ENCODE results near the gene GALNT2. TPM values are rescaled to one million over a fixed set of nuclear protein-coding genes. Genes with fewer than 3 reads are reported as not detected.
A peak's percentile ranks its signal among the peaks of the same experiment; 100 is the strongest.

Gene GALNT2
- total and polyA plus RNA-seq, 2 of the 4 experiments (the other 2 are of a cell fraction): 50.4 to 189 TPM

DNA sequence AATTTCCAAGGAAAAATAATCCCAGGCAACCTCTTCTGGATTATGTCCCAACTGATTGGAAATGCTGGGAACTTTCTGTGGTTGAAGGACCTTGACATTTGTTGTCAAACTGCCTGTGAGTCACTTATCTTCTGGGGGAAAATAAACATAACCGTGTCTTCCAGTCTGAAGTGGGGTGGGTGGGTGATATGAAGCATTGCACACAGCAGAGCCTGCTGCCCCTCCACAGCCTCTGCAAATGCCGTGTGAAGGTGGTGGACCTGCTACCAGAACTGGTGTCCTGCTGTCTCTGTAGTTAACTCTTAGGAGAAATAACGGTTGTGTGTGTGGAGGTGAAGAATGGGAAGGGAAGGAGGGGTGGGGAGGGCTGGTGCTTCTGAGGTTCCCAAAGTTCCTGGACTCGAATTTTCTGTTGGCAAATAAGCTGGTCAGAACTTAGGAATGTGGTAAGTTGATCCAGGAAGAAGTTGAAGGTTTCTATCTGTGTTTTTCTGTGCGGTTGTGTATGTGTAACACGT is 23.2 kb downstream of the GALNT2 start:
- peaks cover 47 to 77% of the 10 kb centered on the region in 2 experiments for H3K79me1 ChIP-seq (ENCODE audit: low read depth in 1 of 2, low read length in 2 of 2)
- peak overlapping the region; percentile 74 for H2AFZ ChIP-seq (replicated peaks; ENCODE audit: low read length, poor library complexity)
- H3K14ac ChIP-seq (replicated peaks; ENCODE audit: low read depth, low read length): no peak overlapping the region
- CTCF ChIA-PET: interaction anchor here (1.1 kb wide), 1 partner anchor 8 kb away, joined by 3 read pairs; no protein-coding TSS in a partner anchor
- in situ Hi-C loops (cut with MboI; ENCODE audit: low sequenced_read_pairs) (loop anchor here (25.0 kb wide), 1 partner anchor 772 kb away; the partner anchor contains the start of gene C1orf198), dilution Hi-C loops (cut with HindIII; ENCODE audit: low sequenced_read_pairs, unreplicated experiment) (no loop called here), intact Hi-C loops (cut with micrococcal nuclease) (loop anchor here (2.0 kb wide), 1 partner anchor 15 kb away; no protein-coding TSS in a partner anchor)
- peaks cover 6% of the 10 kb centered on the region for H3K36me3 ChIP-seq (ENCODE audit: control insufficient read depth, insufficient read depth, low read length)
- no peak overlapping the region for H2AK9ac ChIP-seq (replicated peaks; ENCODE audit: low read depth, low read length, poor library complexity)
- H4K8ac ChIP-seq (ENCODE audit: low read depth in 2 of 2, low read length in 2 of 2): peak overlapping the region in 1 of 2 experiments; percentile 58; a peak in 1 of 4 replicates
- H4K20me1 ChIP-seq (ENCODE audit: insufficient read depth, low read length): peaks cover 3% of the 10 kb centered on the region; the same call in 1 of the 2 replicates
- no peaks in the 10 kb centered on the region for H3K9me3 ChIP-seq (ENCODE audit: control insufficient read depth, insufficient read depth, low read length)
- no peaks in the 10 kb centered on the region for H3K27me3 ChIP-seq (ENCODE audit: control insufficient read depth, insufficient read depth, low read length)
- H3K4me1 ChIP-seq (ENCODE audit: control insufficient read depth, insufficient read depth, low read length): peaks cover 30% of the 10 kb centered on the region
- peak overlapping the region; percentile 33; the same call in 1 of the 2 replicates for H3K9ac ChIP-seq (ENCODE audit: low read depth, low read length)
- H3K4me2 ChIP-seq (ENCODE audit: low read depth, low read length): peak overlapping the region; percentile 94
- H3K23ac ChIP-seq (ENCODE audit: low read depth, low read length): no peak overlapping the region
- peak overlapping the region; percentile 88 for H3K18ac ChIP-seq (ENCODE audit: low read depth, low read length)
- H3K9me1 ChIP-seq (ENCODE audit: insufficient read depth, low read length): peaks cover 25% of the 10 kb centered on the region
- peak overlapping the region; percentile 73 for H3K4ac ChIP-seq (ENCODE audit: low read depth, low read length)
- H2AK5ac ChIP-seq (ENCODE audit: low read depth, low read length): peak overlapping the region; percentile 72; the same call in 1 of the 2 replicates
- peak overlapping the region; percentile 98 for H2BK5ac ChIP-seq (ENCODE audit: low read depth, low read length, poor library complexity, severe bottlenecking)
- H2BK15ac ChIP-seq (ENCODE audit: low read depth, low read length): peak overlapping the region; percentile 10; the same call in 2 of the 3 replicates
- H2BK120ac ChIP-seq (ENCODE audit: low read depth, low read length): peak overlapping the region; percentile 74
- POLR2A ChIA-PET (ENCODE audit: unreplicated experiment): no interaction called here
- WGBS, 2 experiments (ENCODE audit: extremely low coverage in 2 of 2, insufficient read length in 1 of 2): 0% methylated on average over 3 of the region's 6 CpGs; no CpG with 5 or more reads in 1 of the 2 experiments
- 0 out of 2 replicates have a peak overlapping the region, but pooled peaks have one; percentile 27 for H3K56ac ChIP-seq (ENCODE audit: extremely low read depth, insufficient read depth, low read length)
- peak overlapping the region; percentile 79 for H4K5ac ChIP-seq (ENCODE audit: low read depth, low read length)
- BruUV-seq (replicated peaks): no TSS peak
- peak overlapping the region; percentile 93 for H4K91ac ChIP-seq (ENCODE audit: insufficient read depth, low read depth, low read length)
- ATAC-seq (ENCODE audit: low read depth) (peak; percentile 75), DNase-seq (peak; percentile 87)
- peak overlapping the region; percentile 68; the same call in 1 of the 2 replicates for H2BK20ac ChIP-seq (ENCODE audit: low read depth, low read length)
- peak overlapping the region; percentile 90 for H3K27ac ChIP-seq (ENCODE audit: insufficient read depth, low read length)
- no peak overlapping the region for H3K4me3 ChIP-seq (ENCODE audit: insufficient read depth, low read depth, low read length)
- peak; percentile 62 for TF ChIP-seq CEBPB (IDR thresholded peaks at IDR 0.05; ENCODE audit: low read depth, low read length)
- no peak for TF ChIP-seq CHD1 (IDR thresholded peaks at IDR 0.05; ENCODE audit: low read depth, low read length)
- TF ChIP-seq, protein P1, sequence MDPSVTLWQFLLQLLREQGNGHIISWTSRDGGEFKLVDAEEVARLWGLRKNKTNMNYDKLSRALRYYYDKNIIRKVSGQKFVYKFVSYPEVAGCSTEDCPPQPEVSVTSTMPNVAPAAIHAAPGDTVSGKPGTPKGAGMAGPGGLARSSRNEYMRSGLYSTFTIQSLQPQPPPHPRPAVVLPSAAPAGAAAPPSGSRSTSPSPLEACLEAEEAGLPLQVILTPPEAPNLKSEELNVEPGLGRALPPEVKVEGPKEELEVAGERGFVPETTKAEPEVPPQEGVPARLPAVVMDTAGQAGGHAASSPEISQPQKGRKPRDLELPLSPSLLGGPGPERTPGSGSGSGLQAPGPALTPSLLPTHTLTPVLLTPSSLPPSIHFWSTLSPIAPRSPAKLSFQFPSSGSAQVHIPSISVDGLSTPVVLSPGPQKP (IDR thresholded peaks at IDR 0.05; ENCODE audit: borderline replicate concordance, low read depth, low read length): no peak
- peak; percentile 46 for TF ChIP-seq FOS (IDR thresholded peaks at IDR 0.05; ENCODE audit: low read depth, low read length)
- TF ChIP-seq MAZ (IDR thresholded peaks at IDR 0.05; ENCODE audit: borderline replicate concordance, low read depth, low read length): peak; percentile 45; the same call in 1 of the 2 replicates
- TF ChIP-seq NFE2L2 (IDR thresholded peaks at IDR 0.05; ENCODE audit: low read depth, low read length): no peak
- no peak; the same call in 1 of the 2 replicates for TF ChIP-seq POLR2A (IDR thresholded peaks at IDR 0.05; ENCODE audit: low read depth, low read length)
- TF ChIP-seq MAFK (IDR thresholded peaks at IDR 0.05; ENCODE audit: low read depth, low read length): no peak
- TF ChIP-seq BHLHE40 (IDR thresholded peaks at IDR 0.05; ENCODE audit: low read depth, low read length): peak; percentile 10; the same call in 1 of the 2 replicates
- TF ChIP-seq RAD21 (IDR thresholded peaks at IDR 0.05; ENCODE audit: low read length): no peak
- TF ChIP-seq, protein P2, sequence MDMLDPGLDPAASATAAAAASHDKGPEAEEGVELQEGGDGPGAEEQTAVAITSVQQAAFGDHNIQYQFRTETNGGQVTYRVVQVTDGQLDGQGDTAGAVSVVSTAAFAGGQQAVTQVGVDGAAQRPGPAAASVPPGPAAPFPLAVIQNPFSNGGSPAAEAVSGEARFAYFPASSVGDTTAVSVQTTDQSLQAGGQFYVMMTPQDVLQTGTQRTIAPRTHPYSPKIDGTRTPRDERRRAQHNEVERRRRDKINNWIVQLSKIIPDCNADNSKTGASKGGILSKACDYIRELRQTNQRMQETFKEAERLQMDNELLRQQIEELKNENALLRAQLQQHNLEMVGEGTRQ (IDR thresholded peaks at IDR 0.05; ENCODE audit: low read depth, low read length): no peak
- TF ChIP-seq SMC3 (IDR thresholded peaks at IDR 0.05; ENCODE audit: low read depth, low read length): peak; percentile 5; the same call in 1 of the 2 replicates
- TF ChIP-seq RCOR1 (IDR thresholded peaks at IDR 0.05; ENCODE audit: insufficient replicate concordance, low read length): no peak
- TF ChIP-seq RFX5 (IDR thresholded peaks at IDR 0.05; ENCODE audit: low read depth, low read length): no peak
- TF ChIP-seq MXI1 (IDR thresholded peaks at IDR 0.05; ENCODE audit: borderline replicate concordance, low read depth, low read length): no peak

Data from IMR-90 (cell line).